Measurements from ENCODE around the gene PCK2.

PCK2 gene

GRCh38 chr14:24067133-24068082 is 26.7 kb upstream of the PCK2 start:
- no peak for DNase-seq (ENCODE audit: low read depth, low spot score)
- no peak overlapping the region for H3K4me3 ChIP-seq (ENCODE audit: low read depth, low read length)
- in situ Hi-C loops (cut with HindIII; ENCODE audit: low sequenced_read_pairs): no loop called here
- no peak for TF ChIP-seq CTCF (IDR thresholded peaks at IDR 0.05; ENCODE audit: low read depth, low read length)

GRCh38 chr14:24068711-24069410 is 25.2 kb upstream of the PCK2 start:
- no peak overlapping the region for H3K4me3 ChIP-seq (ENCODE audit: low read depth, low read length)
- DNase-seq (ENCODE audit: low read depth, low spot score): no peak
- no peak for TF ChIP-seq CTCF (IDR thresholded peaks at IDR 0.05; ENCODE audit: low read depth, low read length)
- in situ Hi-C loops (cut with HindIII; ENCODE audit: low sequenced_read_pairs): no loop called here

GRCh38 chr14:24069411-24069735 is 24.7 kb upstream of the PCK2 start:
- in situ Hi-C loops (cut with HindIII; ENCODE audit: low sequenced_read_pairs): no loop called here
- no peak for DNase-seq (ENCODE audit: low read depth, low spot score)
- TF ChIP-seq CTCF (IDR thresholded peaks at IDR 0.05; ENCODE audit: low read depth, low read length): no peak
- no peak overlapping the region for H3K4me3 ChIP-seq (ENCODE audit: low read depth, low read length)

GRCh38 chr14:24070285-24071143 is 23.6 kb upstream of the PCK2 start:
- H3K4me3 ChIP-seq (ENCODE audit: low read depth, low read length): no peak overlapping the region
- in situ Hi-C loops (cut with HindIII; ENCODE audit: low sequenced_read_pairs): no loop called here
- no peak for DNase-seq (ENCODE audit: low read depth, low spot score)
- TF ChIP-seq CTCF (IDR thresholded peaks at IDR 0.05; ENCODE audit: low read depth, low read length): no peak

GRCh38 chr14:24071144-24071697 is 22.9 kb upstream of the PCK2 start, which contains the start of gene CPNE6:
Gene CPNE6, plus strand, starts transcription at chr14:24071562. Its CDS starts 1,375 bp downstream, at chr14:24072937.
- no peak within 1 kb of the TSS for H3K4me3 ChIP-seq (ENCODE audit: low read depth, low read length)
- in situ Hi-C loops (cut with HindIII; ENCODE audit: low sequenced_read_pairs): no loop called here
- TF ChIP-seq CTCF (IDR thresholded peaks at IDR 0.05; ENCODE audit: low read depth, low read length): no peak
- no peak for DNase-seq (ENCODE audit: low read depth, low spot score)

Measured in astrocyte of the spinal cord (primary cell).